SK-N-SH (cell line): Measurements from ENCODE around the gene OPCML. TPM values are rescaled to one million over a fixed set of nuclear protein-coding genes. Genes with fewer than 3 reads are reported as not detected.

ENCODE experiments used
- CTCF ChIA-PET: fragments of 300-600, 350-600 bp; formaldehyde crosslinking; extraction: SDS; loops from one replicate; lab custom pipeline; 2021; lab: Yijun Ruan, JAX
- POLR2A ChIA-PET: fragments of 350-600 bp; sonication (Branson Sonifier 250); formaldehyde crosslinking; extraction: SDS; loops from one replicate; lab custom pipeline; 2020; ENCODE audit warnings: antibody characterized with exemption, inconsistent platforms; lab: Yijun Ruan, JAX
- DNase-seq: peaks from one replicate; pipeline ENCODE4 v3.0.0; 2012
- H2AFZ ChIP-seq: fragments of 200-600 bp; sonication (generic); 2 replicates; pipeline ENCODE4 v1.8.1; 2016; ENCODE audit warnings: antibody characterized with exemption, mild to moderate bottlenecking, low read depth
- H3F3A ChIP-seq: fragments of 200-600 bp; sonication (generic); replicated peaks from 2 replicates; pipeline ENCODE3; 2016; ENCODE audit warnings: antibody characterized with exemption, mild to moderate bottlenecking; ENCODE audit not compliant: insufficient read depth
- H3K27ac ChIP-seq, 2 experiments: fragments of 200-500 bp in 1 of 2; fragments of 200-600 bp in 1 of 2; sonication (Bioruptor generic) in 1 of 2; sonication (generic), shearing (Covaris generic) in 1 of 2; 2 replicates each; pipeline versions ENCODE4 v1.5.1 to v1.6.1; 2014 to 2016; ENCODE audit warnings: low read depth in 2 of 2, inconsistent platforms in 1 of 2, low read length in 1 of 2, mild to moderate bottlenecking in 1 of 2, mixed read lengths in 1 of 2
- H3K27me3 ChIP-seq: fragments of 200-600 bp; sonication (generic), shearing (Covaris generic); 2 replicates; pipeline ENCODE4 v1.6.1; 2016; ENCODE audit warnings: mixed run types; ENCODE audit not compliant: insufficient read depth
- H3K36me3 ChIP-seq, 2 experiments: fragments of 200-500 bp in 1 of 2; fragments of 200-600 bp in 1 of 2; sonication (Bioruptor generic) in 1 of 2; sonication (generic) in 1 of 2; replicated peaks in 1 of 2; 2 replicates each; pipeline versions ENCODE3 to v1.5.1; 2014 to 2016; ENCODE audit warnings: low read length in 1 of 2, mild to moderate bottlenecking in 1 of 2; ENCODE audit not compliant: insufficient read depth in 2 of 2, control insufficient read depth in 1 of 2
- H3K4me1 ChIP-seq, 2 experiments: fragments of 200-500 bp in 1 of 2; fragments of 200-600 bp in 1 of 2; sonication (Bioruptor generic) in 1 of 2; sonication (generic), shearing (Covaris generic) in 1 of 2; 2 replicates each; pipeline versions ENCODE4 v1.5.1 to v1.6.1; 2014 to 2016; ENCODE audit warnings: low read depth in 1 of 2, low read length in 1 of 2, mixed run types in 1 of 2; ENCODE audit not compliant: insufficient read depth in 2 of 2, control insufficient read depth in 1 of 2
- H3K4me2 ChIP-seq: fragments of 200-600 bp; sonication (generic), shearing (Covaris generic); 2 replicates; pipeline ENCODE4 v1.6.1; 2017; ENCODE audit warnings: mixed run types
- H3K4me3 ChIP-seq, 2 experiments: fragments of 200-500 bp in 1 of 2; fragments of 200-600 bp in 1 of 2; sonication (Bioruptor generic) in 1 of 2; sonication (generic), shearing (Covaris generic) in 1 of 2; 2 replicates each; pipeline versions ENCODE4 v1.5.1 to v1.8.1; 2014 to 2016; ENCODE audit warnings: low read depth in 2 of 2, inconsistent platforms in 1 of 2, low read length in 1 of 2, mild to moderate bottlenecking in 1 of 2, mixed read lengths in 1 of 2, moderate library complexity in 1 of 2
- H3K79me2 ChIP-seq: fragments of 200-600 bp; sonication (generic); 2 replicates; pipeline ENCODE4 v1.8.1; 2017; ENCODE audit warnings: mild to moderate bottlenecking; ENCODE audit not compliant: insufficient read depth
- H3K9ac ChIP-seq: fragments of 200-600 bp; sonication (generic); 2 replicates; pipeline ENCODE4 v1.6.1; 2017; ENCODE audit warnings: mixed run types
- H3K9me2 ChIP-seq: fragments of 200-600 bp; sonication (generic); 2 replicates; pipeline ENCODE4 v1.6.1; 2017; ENCODE audit warnings: mixed run types
- H3K9me3 ChIP-seq: fragments of 200-600 bp; sonication (generic); 2 replicates; pipeline ENCODE4 v1.6.1; 2017; ENCODE audit warnings: mixed run types, mild to moderate bottlenecking, moderate library complexity
- H4K20me1 ChIP-seq: fragments of 200-600 bp; sonication (generic); 2 replicates; pipeline ENCODE4 v1.6.1; 2017; ENCODE audit warnings: mild to moderate bottlenecking, mixed run types; ENCODE audit not compliant: insufficient read depth
- FOSL2 ChIP-seq: IDR thresholded peaks from 2 replicates; pipeline ENCODE4 v1.4.0; 2012; ENCODE audit warnings: low read depth, mild to moderate bottlenecking, moderate library complexity, borderline replicate concordance
- FOXM1 ChIP-seq: IDR thresholded peaks from 2 replicates; pipeline ENCODE4 v1.4.0; 2012; ENCODE audit warnings: low read depth, mild to moderate bottlenecking
- NFIC ChIP-seq: IDR thresholded peaks from 2 replicates; pipeline ENCODE4 v1.4.0; 2012; ENCODE audit warnings: borderline replicate concordance
- NRF1 ChIP-seq: IDR thresholded peaks from 2 replicates; pipeline ENCODE4 v1.6.1; 2012; ENCODE audit warnings: low read depth, mild to moderate bottlenecking, low read length
- RFX5 ChIP-seq: IDR thresholded peaks from 2 replicates; pipeline ENCODE4 v1.6.1; 2012; ENCODE audit warnings: mild to moderate bottlenecking, improper control_type of control experiment, low read length
- SIN3A ChIP-seq: IDR thresholded peaks from 2 replicates; pipeline ENCODE4 v1.6.1; 2012; ENCODE audit warnings: low read depth, mild to moderate bottlenecking, low read length, moderate library complexity, borderline replicate concordance
- SMC3 ChIP-seq: IDR thresholded peaks from 2 replicates; pipeline ENCODE4 v1.6.1; 2012; ENCODE audit warnings: low read depth, low read length, improper control_type of control experiment
- TEAD4 ChIP-seq: IDR thresholded peaks from 2 replicates; pipeline ENCODE4 v1.4.0; 2012; ENCODE audit warnings: mild to moderate bottlenecking, borderline replicate concordance; ENCODE audit not compliant: insufficient read depth
- USF2 ChIP-seq: fragments of 150-350 bp; IDR thresholded peaks from 2 replicates; pipeline ENCODE4 v1.6.1; 2017; ENCODE audit warnings: antibody characterized with exemption, low read length, low read depth, borderline replicate concordance
- ZBTB33 ChIP-seq: IDR thresholded peaks from 2 replicates; pipeline ENCODE4 v1.4.0; 2012; ENCODE audit warnings: low read depth, borderline replicate concordance
- WGBS: methylation state at CpG from one replicate; pipeline ENCODE4 v1.1.6; 2017; ENCODE audit warnings: low lambda C conversion rate; 5-methylcytosine and 5-hydroxymethylcytosine counted together
- polyA plus RNA-seq, 3 experiments: library from polyadenylated mRNA; depleted of rRNA; stranded (reverse); fragments of >200 nt; gene quantifications; 2 replicates each; pipeline ENCODE4 v1.2.3, GENCODE V29; 2012
- TF ChIP-seq, protein P1 (sequence below): fragments of 150-350 bp; IDR thresholded peaks from 2 replicates; pipeline ENCODE4 v1.6.1; 2016; ENCODE audit warnings: mild to moderate bottlenecking, low read depth, low read length

The OPCML gene
- polyA plus RNA-seq, 1 of the 3 experiments (the other 2 are of a cell fraction), result not detected

DNA sequence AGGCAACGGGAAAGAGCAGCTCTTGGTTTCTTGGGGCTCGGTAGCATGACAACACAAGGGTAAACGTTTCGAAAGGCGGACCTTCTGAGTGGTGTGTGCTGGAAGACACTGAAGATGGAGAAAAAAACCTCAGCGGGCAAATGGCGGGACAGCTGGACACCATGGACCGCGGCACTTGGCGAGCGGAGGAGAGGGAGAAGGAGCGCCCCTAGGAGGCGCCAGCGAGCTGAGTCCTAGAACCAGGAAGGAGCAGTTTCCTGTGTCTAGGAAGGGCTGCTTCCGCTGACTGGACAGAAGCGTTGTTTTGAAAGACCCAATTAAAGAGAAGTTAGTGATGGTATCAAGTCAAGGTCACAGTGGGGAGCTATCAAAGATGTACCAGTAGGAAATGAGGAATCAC is 44.0 kb upstream of the OPCML start (continued):
- TF ChIP-seq ZBTB33, result no peak

GRCh38 chr11:133573081-133573480 is 40.8 kb upstream of the OPCML start:
- no peaks in the 10 kb centered on the region for H3K27me3 ChIP-seq
- CTCF ChIA-PET, result no interaction called here
- H3K4me1 ChIP-seq, result no peaks in the 10 kb centered on the region
- no peaks in the 10 kb centered on the region for H4K20me1 ChIP-seq
- H3K4me3 ChIP-seq, result no peak overlapping the region
- 4% methylated on average over 1 of the region's 1 CpG for WGBS
- H3K9me3 ChIP-seq, result no peaks in the 10 kb centered on the region; the same call in 1 of the 2 replicates
- POLR2A ChIA-PET, result no interaction called here
- H3K9me2 ChIP-seq, result no peaks in the 10 kb centered on the region
- TF ChIP-seq FOSL2 (no peak), NFIC (no peak), NRF1 (no peak), TEAD4 (no peak), SMC3 (no peak), FOXM1 (no peak), SIN3A (no peak)
- no peak overlapping the region for H2AFZ ChIP-seq
- H3K36me3 ChIP-seq, result no peaks in the 10 kb centered on the region
- DNase-seq, result no peak
- no peak overlapping the region for H3K27ac ChIP-seq
- H3K79me2 ChIP-seq, result no peaks in the 10 kb centered on the region
- no peaks in the 10 kb centered on the region for H3F3A ChIP-seq
- H3K4me2 ChIP-seq, result no peak overlapping the region
- no peak overlapping the region for H3K9ac ChIP-seq

DNA sequence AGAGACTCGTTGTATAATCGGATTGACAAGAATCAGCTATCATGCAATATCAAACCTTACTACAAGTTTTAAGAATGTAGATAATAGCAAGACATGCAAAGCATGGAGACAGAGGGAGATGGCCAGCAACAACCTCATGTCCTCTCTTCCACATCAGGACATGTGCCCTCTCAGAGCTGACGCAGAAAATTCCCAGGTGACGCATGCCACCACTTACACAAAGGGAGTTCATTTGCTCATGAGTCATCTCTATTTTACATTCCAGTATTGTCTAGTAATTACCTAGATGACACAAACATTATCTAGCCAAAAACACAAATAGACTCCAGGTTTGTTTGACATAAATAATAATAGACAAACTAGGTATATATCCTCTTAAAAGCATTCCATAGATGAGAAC is 38.1 kb upstream of the OPCML start:
- H3K9me3 ChIP-seq, result no peaks in the 10 kb centered on the region; the same call in 1 of the 2 replicates
- H3K27ac ChIP-seq, result no peak overlapping the region
- H4K20me1 ChIP-seq, result no peaks in the 10 kb centered on the region
- no peaks in the 10 kb centered on the region for H3K36me3 ChIP-seq
- no peak overlapping the region for H3K4me2 ChIP-seq
- H3K79me2 ChIP-seq, result no peaks in the 10 kb centered on the region
- 32% methylated on average over 4 of the region's 4 CpGs for WGBS
- no peak overlapping the region for H2AFZ ChIP-seq
- no peak overlapping the region for H3K9ac ChIP-seq
- TF ChIP-seq NFIC (no peak), SMC3 (no peak), RFX5 (no peak), USF2 (no peak), ZBTB33 (no peak)
- TF ChIP-seq, protein P1, sequence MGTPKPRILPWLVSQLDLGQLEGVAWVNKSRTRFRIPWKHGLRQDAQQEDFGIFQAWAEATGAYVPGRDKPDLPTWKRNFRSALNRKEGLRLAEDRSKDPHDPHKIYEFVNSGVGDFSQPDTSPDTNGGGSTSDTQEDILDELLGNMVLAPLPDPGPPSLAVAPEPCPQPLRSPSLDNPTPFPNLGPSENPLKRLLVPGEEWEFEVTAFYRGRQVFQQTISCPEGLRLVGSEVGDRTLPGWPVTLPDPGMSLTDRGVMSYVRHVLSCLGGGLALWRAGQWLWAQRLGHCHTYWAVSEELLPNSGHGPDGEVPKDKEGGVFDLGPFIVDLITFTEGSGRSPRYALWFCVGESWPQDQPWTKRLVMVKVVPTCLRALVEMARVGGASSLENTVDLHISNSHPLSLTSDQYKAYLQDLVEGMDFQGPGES, result no peak
- ChIA-PET CTCF (interaction anchor here (0.9 kb wide), 1 partner anchor 14 kb away, joined by 3 read pairs; no protein-coding TSS in a partner anchor), POLR2A (no interaction called here)
- H3K4me1 ChIP-seq, result no peaks in the 10 kb centered on the region
- no peaks in the 10 kb centered on the region for H3F3A ChIP-seq
- DNase-seq, result no peak
- H3K27me3 ChIP-seq, result no peaks in the 10 kb centered on the region
- H3K4me3 ChIP-seq, result no peak overlapping the region
- H3K9me2 ChIP-seq, result no peaks in the 10 kb centered on the region
